Sigmoid colon (tissue), 7 donors: Measurements from ENCODE around the gene EXOC6B. TPM values are rescaled to one million over a fixed set of nuclear protein-coding genes. Genes with fewer than 3 reads are reported as not detected.

Experiments
- DNase-seq: peaks from one replicate; pipeline ENCODE4 v3.0.0-alpha.2; 2019
- H3K27ac ChIP-seq, 4 donors: fragments of 200-600 bp; sonication (generic); one replicate each; pipeline ENCODE4 v1.5.1; 2016 to 2019; ENCODE audit warnings: mild to moderate bottlenecking in 1 of 4
- H3K27me3 ChIP-seq, 3 donors: fragments of 200-600 bp; sonication (generic); one replicate each; pipeline ENCODE4 v1.5.1; 2019; ENCODE audit warnings: mild to moderate bottlenecking in 1 of 3
- H3K36me3 ChIP-seq, 4 donors: fragments of 200-600 bp; sonication (generic); one replicate each; pipeline ENCODE4 v1.5.1; 2016 to 2019
- H3K4me1 ChIP-seq, 4 donors: fragments of 200-600 bp; sonication (generic); one replicate each; pipeline ENCODE4 v1.5.1; 2017 to 2019
- H3K4me3 ChIP-seq, 4 donors: fragments of 200-600 bp; sonication (generic); one replicate each; pipeline ENCODE4 v1.5.1; 2017 to 2019; ENCODE audit warnings: mild to moderate bottlenecking in 2 of 4, moderate library complexity in 1 of 4
- H3K9me3 ChIP-seq, 4 donors: fragments of 200-600 bp in 3 of 4; sonication (generic) in 3 of 4; one replicate each; pipeline versions ENCODE4 v1.5.1 to v1.6.1; 2013 to 2019
- EP300 ChIP-seq, 4 donors: sonication (generic); formaldehyde crosslinking; IDR thresholded peaks; one replicate each; pipeline ENCODE4 v1.6.1; 2017; ENCODE audit warnings: antibody characterized with exemption in 4 of 4
- POLR2A ChIP-seq, 2 donors: fragments of 450-650 bp; IDR thresholded peaks; one replicate each; pipeline ENCODE4 v1.6.1; 2016; ENCODE audit warnings: antibody characterized with exemption in 2 of 2, mild to moderate bottlenecking in 2 of 2, moderate library complexity in 2 of 2
- POLR2AphosphoS5 ChIP-seq, 4 donors: sonication (generic); formaldehyde crosslinking; IDR thresholded peaks; one replicate each; pipeline ENCODE4 v1.6.1; 2017; ENCODE audit warnings: antibody characterized with exemption in 4 of 4
- WGBS, 2 donors: extraction: QIAGEN DNeasy Blood & Tissue Kit; methylation state at CpG; one replicate each; pipeline ENCODE4 v1.1.7; 2013; 5-methylcytosine and 5-hydroxymethylcytosine counted together
- intact Hi-C: fragments of 100-400 bp; cut with DNase I; formaldehyde crosslinking; loops from one replicate; pipeline ENCODE4 v1.15.1; 2023
- polyA plus RNA-seq, 3 donors: library from polyadenylated mRNA; stranded (reverse); fragments of 200-250 nt; gene quantifications; one replicate each; pipeline ENCODE4 v1.2.3, GENCODE V29; 2013
- total RNA-seq, 4 donors: library from RNA; depleted of rRNA; stranded (reverse); fragments of >200 nt; gene quantifications; one replicate each; pipeline ENCODE4 v1.1.0, GENCODE V29; 2016
- TF ChIP-seq, protein P1 (sequence below), 4 experiments: fragments of 450-650 bp in 3 of 4; fragments of 200-600 bp in 1 of 4; IDR thresholded peaks; one replicate each; pipeline ENCODE4 v1.5.1; 2016 to 2019; ENCODE audit warnings: antibody characterized with exemption in 4 of 4, mild to moderate bottlenecking in 3 of 4, moderate library complexity in 2 of 4
- donor health status: healthy with polysubstance abuse.
- donor health status: Bipolar disorder and iron deficiency.
- donor health status: healthy.

Gene EXOC6B
- total and polyA plus RNA-seq, 7 donors, result 5.0 to 46.1 (median 25.3) TPM

DNA sequence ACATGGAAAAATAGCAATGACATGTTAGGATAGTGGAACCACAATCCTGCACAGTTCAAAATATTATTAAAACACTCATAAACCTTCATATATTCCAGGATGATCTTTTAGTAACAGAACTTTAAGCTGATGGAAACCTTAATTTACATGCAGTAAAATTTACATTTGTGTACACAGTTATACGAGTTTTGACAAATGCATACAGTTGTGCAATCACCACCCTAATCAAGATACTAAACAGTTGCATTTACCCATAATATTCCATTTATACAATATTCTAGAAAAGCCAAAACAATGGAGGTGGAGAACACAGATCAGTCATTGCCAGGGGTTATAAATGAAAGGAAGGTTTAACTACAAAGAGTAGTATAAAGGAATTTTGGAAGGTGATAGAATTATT, 117.6 kb downstream of the EXOC6B start:
- Histone ChIP-seq H3K27ac (no peak overlapping the region), H3K4me1 (no peaks in the 10 kb centered on the region), H3K27me3 (no peaks in the 10 kb centered on the region), H3K36me3 (peaks cover 0 to 11% (median 0%) of the 10 kb centered on the region in 4 donors), H3K4me3 (no peak overlapping the region), H3K9me3 (no peaks in the 10 kb centered on the region)
- intact Hi-C loops, result no loop called here
- TF ChIP-seq EP300 (IDR thresholded peaks at IDR 0.05) (no peak), POLR2A (IDR thresholded peaks at IDR 0.05) (no peak), POLR2AphosphoS5 (IDR thresholded peaks at IDR 0.05) (no peak)
- TF ChIP-seq, protein P1, sequence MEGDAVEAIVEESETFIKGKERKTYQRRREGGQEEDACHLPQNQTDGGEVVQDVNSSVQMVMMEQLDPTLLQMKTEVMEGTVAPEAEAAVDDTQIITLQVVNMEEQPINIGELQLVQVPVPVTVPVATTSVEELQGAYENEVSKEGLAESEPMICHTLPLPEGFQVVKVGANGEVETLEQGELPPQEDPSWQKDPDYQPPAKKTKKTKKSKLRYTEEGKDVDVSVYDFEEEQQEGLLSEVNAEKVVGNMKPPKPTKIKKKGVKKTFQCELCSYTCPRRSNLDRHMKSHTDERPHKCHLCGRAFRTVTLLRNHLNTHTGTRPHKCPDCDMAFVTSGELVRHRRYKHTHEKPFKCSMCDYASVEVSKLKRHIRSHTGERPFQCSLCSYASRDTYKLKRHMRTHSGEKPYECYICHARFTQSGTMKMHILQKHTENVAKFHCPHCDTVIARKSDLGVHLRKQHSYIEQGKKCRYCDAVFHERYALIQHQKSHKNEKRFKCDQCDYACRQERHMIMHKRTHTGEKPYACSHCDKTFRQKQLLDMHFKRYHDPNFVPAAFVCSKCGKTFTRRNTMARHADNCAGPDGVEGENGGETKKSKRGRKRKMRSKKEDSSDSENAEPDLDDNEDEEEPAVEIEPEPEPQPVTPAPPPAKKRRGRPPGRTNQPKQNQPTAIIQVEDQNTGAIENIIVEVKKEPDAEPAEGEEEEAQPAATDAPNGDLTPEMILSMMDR (IDR thresholded peaks at IDR 0.05), result no peak
- no peak for DNase-seq
- WGBS, 2 donors, result 31 to 67% methylated on average over 1 of the region's 1 CpG

DNA sequence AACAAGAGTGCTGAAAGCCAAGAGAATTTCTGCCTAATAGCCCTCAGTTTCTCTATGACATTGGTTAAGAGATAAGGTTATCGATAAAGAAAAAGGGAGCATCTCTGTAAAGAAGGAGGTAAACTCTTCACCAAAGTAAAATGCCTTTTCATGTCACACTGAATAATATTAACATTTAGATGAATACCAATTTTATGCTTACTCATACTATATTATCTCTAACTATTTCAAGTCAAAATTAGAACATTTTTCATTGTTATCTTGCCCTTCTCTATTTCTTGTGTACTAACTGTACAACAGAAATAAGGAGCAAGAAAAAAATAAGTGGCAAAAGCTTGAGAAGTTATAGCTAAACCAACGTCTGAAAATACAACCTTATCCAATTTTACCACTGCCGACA, 127.5 kb downstream of the EXOC6B start:
- Histone ChIP-seq H3K4me3 (no peak overlapping the region), H3K4me1 (peaks cover 0 to 20% (median 17%) of the 10 kb centered on the region in 4 donors), H3K9me3 (no peaks in the 10 kb centered on the region), H3K27me3 (no peaks in the 10 kb centered on the region), H3K27ac (no peak overlapping the region), H3K36me3 (no peaks in the 10 kb centered on the region)
- intact Hi-C loops, result no loop called here
- DNase-seq, result no peak
- TF ChIP-seq POLR2AphosphoS5 (IDR thresholded peaks at IDR 0.05) (no peak), EP300 (IDR thresholded peaks at IDR 0.05) (no peak), POLR2A (IDR thresholded peaks at IDR 0.05) (no peak)
- TF ChIP-seq, protein P1 (IDR thresholded peaks at IDR 0.05), result no peak
- WGBS, 2 donors, result 94 to 96% methylated on average over 3 of the region's 3 CpGs

DNA sequence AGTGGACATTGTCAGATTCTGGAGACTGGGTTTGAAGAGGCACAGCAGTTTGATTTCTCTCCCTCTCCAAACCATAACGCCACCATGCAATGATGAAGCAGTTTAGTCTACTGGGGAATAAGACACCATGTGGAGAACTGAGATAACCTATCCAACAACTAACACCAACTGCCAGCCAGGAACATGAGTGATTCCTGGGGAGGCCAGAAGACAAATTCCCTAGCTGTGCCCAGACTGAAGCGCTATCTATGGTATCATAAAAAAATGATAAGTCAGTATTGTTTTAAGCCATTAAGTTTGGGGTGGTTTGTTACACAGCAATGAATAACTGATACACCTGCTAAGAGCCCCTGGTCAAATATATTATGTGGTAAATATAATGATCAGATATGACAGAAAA, 129.3 kb downstream of the EXOC6B start:
- intact Hi-C loops, result no loop called here
- H3K4me3 ChIP-seq, result no peak overlapping the region
- no peaks in the 10 kb centered on the region for H3K9me3 ChIP-seq
- peaks cover 0 to 20% (median 17%) of the 10 kb centered on the region in 4 donors for H3K4me1 ChIP-seq
- WGBS, 2 donors, result 95% methylated on average over 2 of the region's 2 CpGs
- H3K27me3 ChIP-seq, result no peaks in the 10 kb centered on the region
- no peak overlapping the region for H3K27ac ChIP-seq
- DNase-seq, result no peak
- no peak for TF ChIP-seq POLR2AphosphoS5 (IDR thresholded peaks at IDR 0.05)
- TF ChIP-seq POLR2A (IDR thresholded peaks at IDR 0.05), result no peak
- TF ChIP-seq, protein P1 (IDR thresholded peaks at IDR 0.05), result no peak
- no peak for TF ChIP-seq EP300 (IDR thresholded peaks at IDR 0.05)
- H3K36me3 ChIP-seq, result no peaks in the 10 kb centered on the region

DNA sequence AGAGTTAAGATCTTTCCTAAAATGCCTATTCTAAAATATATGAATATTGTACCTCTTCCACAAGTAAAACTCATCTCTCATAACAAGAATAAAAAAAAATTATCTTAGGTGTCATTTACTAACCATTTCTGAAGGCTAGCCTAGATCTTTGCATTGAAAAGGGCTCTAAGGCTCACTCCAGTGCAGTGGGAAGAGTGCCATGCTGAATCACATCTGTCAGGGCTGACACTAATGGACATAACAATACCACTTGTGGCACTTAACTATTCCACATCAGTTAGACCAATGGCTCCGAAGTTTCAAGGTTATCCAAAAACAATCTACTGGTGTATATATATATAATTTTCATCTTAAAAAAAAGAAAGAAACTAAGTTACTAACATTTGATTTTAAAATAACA, 130.2 kb downstream of the EXOC6B start:
- Histone ChIP-seq H3K4me1 (peaks cover 0 to 20% (median 17%) of the 10 kb centered on the region in 4 donors), H3K27ac (no peak overlapping the region), H3K27me3 (no peaks in the 10 kb centered on the region), H3K9me3 (no peaks in the 10 kb centered on the region), H3K4me3 (no peak overlapping the region), H3K36me3 (no peaks in the 10 kb centered on the region)
- WGBS, 2 donors, result 69 to 88% methylated on average over 1 of the region's 1 CpG
- TF ChIP-seq EP300 (IDR thresholded peaks at IDR 0.05), result no peak
- TF ChIP-seq, protein P1 (IDR thresholded peaks at IDR 0.05), result no peak
- no peak for TF ChIP-seq POLR2AphosphoS5 (IDR thresholded peaks at IDR 0.05)
- no peak for TF ChIP-seq POLR2A (IDR thresholded peaks at IDR 0.05)
- intact Hi-C loops, result no loop called here
- no peak for DNase-seq
